Neural crest cell (in vitro differentiated cells): ENCODE measurements around the gene TAP1. TPM values are rescaled to one million over a fixed set of nuclear protein-coding genes. Genes with fewer than 3 reads are reported as not detected.

Experiments used
- DNase-seq: peaks from one replicate; pipeline ENCODE4 v3.0.0; 2021; ENCODE audit warnings: low read depth, mixed read lengths, low spot score
- H3K27ac Mint-ChIP-seq: one replicate; pipeline ENCODE4 v1.8.0; 2021; ENCODE audit warnings: mild to moderate bottlenecking, mixed read lengths; ENCODE audit not compliant: unreplicated experiment
- H3K27me3 Mint-ChIP-seq: 2 replicates; pipeline ENCODE4 v1.8.0; 2021; ENCODE audit warnings: low read depth, mild to moderate bottlenecking, mixed read lengths
- H3K36me3 Mint-ChIP-seq: 2 replicates; pipeline ENCODE4 v1.8.0; 2021; ENCODE audit warnings: low read depth, mild to moderate bottlenecking, mixed read lengths
- H3K4me1 Mint-ChIP-seq: 2 replicates; pipeline ENCODE4 v1.8.0; 2021; ENCODE audit warnings: mixed read lengths
- H3K4me3 Mint-ChIP-seq: one replicate; pipeline ENCODE4 v1.8.0; 2021; ENCODE audit warnings: mild to moderate bottlenecking, mixed read lengths
- H3K9me3 Mint-ChIP-seq: 2 replicates; pipeline ENCODE4 v1.8.0; 2021; ENCODE audit warnings: mixed read lengths
- CTCF ChIP-seq: fragments of 200-600 bp; sonication (generic); conservative IDR thresholded peaks from 2 replicates; pipeline ENCODE4 v1.5.0; 2021; ENCODE audit warnings: antibody characterized with exemption, mild to moderate bottlenecking
- total RNA-seq: library from RNA; stranded (reverse); gene quantifications from 2 replicates; pipeline ENCODE4 v1.2.1, GENCODE V29; 2021

Gene TAP1
- total RNA-seq, 1 donor from 2014 or later = 2.7 TPM

- no peak overlapping the region for H3K4me3 Mint-ChIP-seq
- peaks cover 14% of the 10 kb centered on the region for H3K4me1 Mint-ChIP-seq
- TF ChIP-seq CTCF = no peak
- no peaks in the 10 kb centered on the region for H3K9me3 Mint-ChIP-seq
- peaks cover 52% of the 10 kb centered on the region for H3K27me3 Mint-ChIP-seq
- no peaks in the 10 kb centered on the region for H3K36me3 Mint-ChIP-seq
- H3K27ac Mint-ChIP-seq = no peak overlapping the region
- no peak for DNase-seq
Measured at GRCh38 chr6:32889533-32889932, 36.0 kb upstream of the TAP1 start.

GRCh38 chr6:32888576-32888975 is 35.1 kb upstream of the TAP1 start:
- no peak overlapping the region for H3K4me3 Mint-ChIP-seq
- no peak overlapping the region for H3K27ac Mint-ChIP-seq
- H3K9me3 Mint-ChIP-seq = no peaks in the 10 kb centered on the region
- H3K4me1 Mint-ChIP-seq = peaks cover 6% of the 10 kb centered on the region
- no peaks in the 10 kb centered on the region for H3K36me3 Mint-ChIP-seq
- H3K27me3 Mint-ChIP-seq = peaks cover 62% of the 10 kb centered on the region
- no peak for DNase-seq
- TF ChIP-seq CTCF = no peak

GRCh38 chr6:32887616-32888015 is 34.1 kb upstream of the TAP1 start:
- H3K4me1 Mint-ChIP-seq = no peaks in the 10 kb centered on the region
- no peaks in the 10 kb centered on the region for H3K9me3 Mint-ChIP-seq
- H3K27ac Mint-ChIP-seq = no peak overlapping the region
- TF ChIP-seq CTCF = no peak
- H3K27me3 Mint-ChIP-seq = peaks cover 70% of the 10 kb centered on the region
- H3K4me3 Mint-ChIP-seq = no peak overlapping the region
- DNase-seq = no peak
- H3K36me3 Mint-ChIP-seq = no peaks in the 10 kb centered on the region

- Mint-ChIP-seq H3K27ac (no peak overlapping the region), H3K4me3 (no peak overlapping the region), H3K4me1 (no peaks in the 10 kb centered on the region), H3K9me3 (no peaks in the 10 kb centered on the region), H3K27me3 (peaks cover 69% of the 10 kb centered on the region), H3K36me3 (no peaks in the 10 kb centered on the region)
- TF ChIP-seq CTCF = no peak
- DNase-seq = no peak
Measured at GRCh38 chr6:32886681-32887383, 33.3 kb upstream of the TAP1 start.

GRCh38 chr6:32885698-32886286 is 32.3 kb upstream of the TAP1 start:
- no peak for DNase-seq
- peak; percentile 78 for TF ChIP-seq CTCF
- Mint-ChIP-seq H3K27me3 (peaks cover 75% of the 10 kb centered on the region), H3K4me3 (no peak overlapping the region), H3K4me1 (no peaks in the 10 kb centered on the region), H3K9me3 (no peaks in the 10 kb centered on the region), H3K27ac (no peak overlapping the region), H3K36me3 (no peaks in the 10 kb centered on the region)
